Ovary (tissue), 3 donors: ENCODE measurements around the gene LRIT2.

Source experiments
- EP300 ChIP-seq: sonication (generic); formaldehyde crosslinking; IDR thresholded peaks from one replicate; pipeline ENCODE4 v1.6.1; 2017; ENCODE audit warnings: antibody characterized with exemption
- TF ChIP-seq, protein P1 (sequence below), 3 donors: fragments of 450-650 bp in 2 of 3; fragments of 200-600 bp in 1 of 3; IDR thresholded peaks; one replicate each; pipeline versions ENCODE4 v1.5.1 to v1.8.0; 2016 to 2022; ENCODE audit warnings: antibody characterized with exemption in 3 of 3, mild to moderate bottlenecking in 1 of 3
- donor health status: DM: no; HTN: no; CAD: no.

GRCh38 chr10:84263716-84264115, 38.4 kb upstream of the LRIT2 start:
- TF ChIP-seq, protein P1, sequence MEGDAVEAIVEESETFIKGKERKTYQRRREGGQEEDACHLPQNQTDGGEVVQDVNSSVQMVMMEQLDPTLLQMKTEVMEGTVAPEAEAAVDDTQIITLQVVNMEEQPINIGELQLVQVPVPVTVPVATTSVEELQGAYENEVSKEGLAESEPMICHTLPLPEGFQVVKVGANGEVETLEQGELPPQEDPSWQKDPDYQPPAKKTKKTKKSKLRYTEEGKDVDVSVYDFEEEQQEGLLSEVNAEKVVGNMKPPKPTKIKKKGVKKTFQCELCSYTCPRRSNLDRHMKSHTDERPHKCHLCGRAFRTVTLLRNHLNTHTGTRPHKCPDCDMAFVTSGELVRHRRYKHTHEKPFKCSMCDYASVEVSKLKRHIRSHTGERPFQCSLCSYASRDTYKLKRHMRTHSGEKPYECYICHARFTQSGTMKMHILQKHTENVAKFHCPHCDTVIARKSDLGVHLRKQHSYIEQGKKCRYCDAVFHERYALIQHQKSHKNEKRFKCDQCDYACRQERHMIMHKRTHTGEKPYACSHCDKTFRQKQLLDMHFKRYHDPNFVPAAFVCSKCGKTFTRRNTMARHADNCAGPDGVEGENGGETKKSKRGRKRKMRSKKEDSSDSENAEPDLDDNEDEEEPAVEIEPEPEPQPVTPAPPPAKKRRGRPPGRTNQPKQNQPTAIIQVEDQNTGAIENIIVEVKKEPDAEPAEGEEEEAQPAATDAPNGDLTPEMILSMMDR (IDR thresholded peaks at IDR 0.05) = no peak
- TF ChIP-seq EP300 = no peak
